Spleen (tissue), 11 donors: ENCODE results near the gene TSPAN9. TPM values are rescaled to one million over a fixed set of nuclear protein-coding genes. Genes with fewer than 3 reads are reported as not detected.

Experiments
- DNase-seq: peaks from one replicate; pipeline ENCODE4 v3.0.0-alpha.2; 2020
- H3K27ac ChIP-seq, 8 donors: fragments of 200-600 bp; sonication (generic) in 7 of 8; 1 replicate in 4 of 8; 2 replicates in 4 of 8; pipeline versions ENCODE4 v1.5.0 to v1.8.0; 2016 to 2021; ENCODE audit warnings: inconsistent platforms in 4 of 8, mild to moderate bottlenecking in 4 of 8, moderate library complexity in 1 of 8
- H3K27me3 ChIP-seq, 7 donors: fragments of 200-600 bp; sonication (generic) in 6 of 7; replicated peaks in 1 of 7; 1 replicate in 4 of 7; 2 replicates in 3 of 7; pipeline versions ENCODE4 v1.5.0 to v1.8.0; 2016 to 2021; ENCODE audit warnings: inconsistent platforms in 3 of 7, mild to moderate bottlenecking in 1 of 7
- H3K36me3 ChIP-seq, 6 donors: fragments of 200-600 bp; sonication (generic) in 5 of 6; 1 replicate in 4 of 6; 2 replicates in 2 of 6; pipeline versions ENCODE4 v1.5.0 to v1.8.0; 2016 to 2021; ENCODE audit warnings: inconsistent platforms in 2 of 6
- H3K4me1 ChIP-seq, 6 donors: fragments of 200-600 bp; sonication (generic) in 5 of 6; 1 replicate in 3 of 6; 2 replicates in 3 of 6; pipeline versions ENCODE4 v1.5.0 to v1.8.0; 2016 to 2021; ENCODE audit warnings: inconsistent platforms in 3 of 6
- H3K4me3 ChIP-seq, 8 donors: fragments of 200-600 bp; sonication (generic) in 7 of 8; 1 replicate in 4 of 8; 2 replicates in 4 of 8; pipeline versions ENCODE4 v1.5.0 to v1.8.0; 2016 to 2021; ENCODE audit warnings: inconsistent platforms in 4 of 8, mild to moderate bottlenecking in 4 of 8, moderate library complexity in 2 of 8
- H3K9me3 ChIP-seq, 8 donors: fragments of 200-600 bp; sonication (generic) in 7 of 8; 1 replicate in 4 of 8; 2 replicates in 4 of 8; pipeline versions ENCODE4 v1.5.0 to v1.8.0; 2016 to 2021; ENCODE audit warnings: inconsistent platforms in 4 of 8
- CTCF ChIP-seq, 11 experiments: fragments of 200-600 bp in 7 of 11; fragments of 450-650 bp in 4 of 11; sonication (generic) in 4 of 11; IDR thresholded peaks in 8 of 11; conservative IDR thresholded peaks in 3 of 11; 1 replicate in 7 of 11; 2 replicates in 4 of 11; pipeline versions ENCODE4 v1.4.0 to v1.8.0; 2016 to 2021; ENCODE audit warnings: antibody characterized with exemption in 11 of 11, inconsistent platforms in 4 of 11, mild to moderate bottlenecking in 1 of 11
- POLR2A ChIP-seq, 3 donors: fragments of 450-650 bp; IDR thresholded peaks; one replicate each; pipeline ENCODE4 v1.5.1; 2017; ENCODE audit warnings: antibody characterized with exemption in 3 of 3, mild to moderate bottlenecking in 1 of 3
- POLR2AphosphoS5 ChIP-seq, 3 donors: sonication (generic); formaldehyde crosslinking; IDR thresholded peaks; one replicate each; pipeline ENCODE4 v1.5.1; 2017; ENCODE audit warnings: antibody characterized with exemption in 3 of 3
- WGBS, 5 donors: extraction: QIAGEN DNeasy Blood & Tissue Kit in 3 of 5; methylation state at CpG; one replicate each; pipeline versions ENCODE4 v1.1.5 to v1.1.7; 2013 to 2018; 5-methylcytosine and 5-hydroxymethylcytosine counted together
- intact Hi-C: fragments of 100-400 bp; cut with DNase I; formaldehyde crosslinking; loops from one replicate; pipeline ENCODE4 v1.15.0; 2023; ENCODE audit warnings: low total_unique reads
- polyA plus RNA-seq, 3 donors: library from polyadenylated mRNA; stranded (reverse); fragments of 200-250 nt; gene quantifications; one replicate each; pipeline ENCODE4 v1.2.1, GENCODE V29; 2013
- total RNA-seq, 7 donors: library from RNA; depleted of rRNA in 3 of 7; stranded (reverse); fragments of >200 nt in 3 of 7; fragmentation: NEBNext Ultra II Directional in 4 of 7; extraction: Animal tissue kit (Norgen Biotek cat#: 25700) in 4 of 7; gene quantifications; one replicate each; pipeline versions ENCODE4 v1.1.0 to v1.2.1, GENCODE V29; 2016 to 2021
- donor health status: healthy with polysubstance abuse.
- donor health status: DM: no; HTN: no; CAD: no; lungs with moderate emphysema.
- donor health status: DM: no; HTN: no; CAD: no.
- donor health status: Bipolar disorder and iron deficiency.
- donor health status: healthy.
- donor health status: DM: no; HTN: no; CAD: no.
- donor health status: DM: yes; HTN: yes; CAD: no.

TSPAN9 gene
- total and polyA plus RNA-seq, 10 donors: 3.6 to 51.1 (median 32.4) TPM

DNA sequence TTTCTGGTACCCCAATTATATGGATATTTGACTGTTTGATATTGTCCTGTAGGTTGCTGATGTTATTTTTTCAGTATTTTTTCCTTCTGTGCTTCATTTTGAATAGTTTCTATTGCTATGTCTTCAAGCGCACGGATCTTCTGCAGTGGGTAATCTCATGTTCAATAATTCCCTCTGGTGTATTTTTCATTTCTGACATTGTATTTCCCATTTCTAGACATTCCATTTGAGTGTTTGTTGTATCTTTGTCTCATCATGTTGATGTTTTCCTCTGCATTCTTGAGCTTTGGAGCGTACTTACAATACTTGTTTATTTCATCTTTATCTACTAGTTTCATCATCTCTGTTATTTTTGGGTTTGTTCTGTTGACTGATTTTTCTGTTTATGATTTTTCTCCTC is 22.0 kb downstream of the TSPAN9 start:
- no peaks in the 10 kb centered on the region for H3K27me3 ChIP-seq
- peaks cover 3 to 56% (median 32%) of the 10 kb centered on the region in 6 donors for H3K4me1 ChIP-seq
- no peaks in the 10 kb centered on the region for H3K36me3 ChIP-seq
- peak overlapping the region in 2 of 8 donors; percentile 65 to 78 for H3K27ac ChIP-seq
- intact Hi-C loops: no loop called here
- TF ChIP-seq POLR2AphosphoS5 (IDR thresholded peaks at IDR 0.05): no peak
- no peak for TF ChIP-seq CTCF (IDR thresholded peaks at IDR 0.05 in 8 of 11, conservative IDR thresholded peaks at IDR 0.05 in 3 of 11)
- TF ChIP-seq POLR2A (IDR thresholded peaks at IDR 0.05): no peak
- WGBS, 5 donors: 90 to 93% (median 92%) methylated on average over 3 of the region's 3 CpGs
- H3K9me3 ChIP-seq: peaks cover 0 to 35% (median 17%) of the 10 kb centered on the region in 8 donors
- no peak overlapping the region for H3K4me3 ChIP-seq
- DNase-seq: no peak

- Histone ChIP-seq H3K27me3 (no peaks in the 10 kb centered on the region), H3K36me3 (no peaks in the 10 kb centered on the region), H3K27ac (peak overlapping the region in 1 of 8 donors; percentile 26), H3K4me1 (peaks cover 3 to 63% (median 38%) of the 10 kb centered on the region in 6 donors), H3K4me3 (no peak overlapping the region), H3K9me3 (peaks cover 0 to 29% (median 17%) of the 10 kb centered on the region in 8 donors)
- WGBS, 5 donors: 86 to 93% (median 89%) methylated on average over 10 of the region's 10 CpGs
- TF ChIP-seq CTCF (IDR thresholded peaks at IDR 0.05 in 8 of 11, conservative IDR thresholded peaks at IDR 0.05 in 3 of 11) (no peak), POLR2AphosphoS5 (IDR thresholded peaks at IDR 0.05) (no peak), POLR2A (IDR thresholded peaks at IDR 0.05) (no peak)
- intact Hi-C loops: no loop called here
- DNase-seq: no peak
These were observed 24.3 kb downstream of the TSPAN9 start for GRCh38 chr12:3101309-3102024.

GRCh38 chr12:3102771-3103410 is 25.7 kb downstream of the TSPAN9 start:
- H3K27ac ChIP-seq: peak overlapping the region in 3 of 8 donors; percentile 17 to 38 (median 26)

More at GRCh38 chr12:3102771-3103410, 25.7 kb downstream of the TSPAN9 start:
- intact Hi-C loops: no loop called here
- DNase-seq: no peak
- Histone ChIP-seq H3K9me3 (peaks cover 0 to 26% (median 17%) of the 10 kb centered on the region in 8 donors), H3K27me3 (no peaks in the 10 kb centered on the region), H3K36me3 (no peaks in the 10 kb centered on the region), H3K4me1 (peaks cover 3 to 61% (median 36%) of the 10 kb centered on the region in 6 donors), H3K4me3 (no peak overlapping the region)
- no peak for TF ChIP-seq CTCF (IDR thresholded peaks at IDR 0.05 in 8 of 11, conservative IDR thresholded peaks at IDR 0.05 in 3 of 11)
- no peak for TF ChIP-seq POLR2AphosphoS5 (IDR thresholded peaks at IDR 0.05)
- no peak for TF ChIP-seq POLR2A (IDR thresholded peaks at IDR 0.05)
- 56 to 63% (median 59%) methylated on average over 8 of the region's 8 CpGs for WGBS, 5 donors
